Activated CD4-positive, alpha-beta T cell treated with anti-CD3 and anti-CD28 coated beads, Interleukin-2, amount 50 U/mL, for 24 hours (primary cell): ENCODE results near the gene RAD54L2.
"Not testable (repeated sequence)": the region's sequence is repeated elsewhere in the genome, so short reads cannot be mapped to it uniquely, and the experiment has no call there.

Experiments
- DNase-seq, 2 donors: peaks; one replicate each; pipeline ENCODE4 v3.0.0-alpha.2; 2020; ENCODE audit warnings: low read depth in 1 of 2, low spot score in 1 of 2

Gene RAD54L2, protein sequence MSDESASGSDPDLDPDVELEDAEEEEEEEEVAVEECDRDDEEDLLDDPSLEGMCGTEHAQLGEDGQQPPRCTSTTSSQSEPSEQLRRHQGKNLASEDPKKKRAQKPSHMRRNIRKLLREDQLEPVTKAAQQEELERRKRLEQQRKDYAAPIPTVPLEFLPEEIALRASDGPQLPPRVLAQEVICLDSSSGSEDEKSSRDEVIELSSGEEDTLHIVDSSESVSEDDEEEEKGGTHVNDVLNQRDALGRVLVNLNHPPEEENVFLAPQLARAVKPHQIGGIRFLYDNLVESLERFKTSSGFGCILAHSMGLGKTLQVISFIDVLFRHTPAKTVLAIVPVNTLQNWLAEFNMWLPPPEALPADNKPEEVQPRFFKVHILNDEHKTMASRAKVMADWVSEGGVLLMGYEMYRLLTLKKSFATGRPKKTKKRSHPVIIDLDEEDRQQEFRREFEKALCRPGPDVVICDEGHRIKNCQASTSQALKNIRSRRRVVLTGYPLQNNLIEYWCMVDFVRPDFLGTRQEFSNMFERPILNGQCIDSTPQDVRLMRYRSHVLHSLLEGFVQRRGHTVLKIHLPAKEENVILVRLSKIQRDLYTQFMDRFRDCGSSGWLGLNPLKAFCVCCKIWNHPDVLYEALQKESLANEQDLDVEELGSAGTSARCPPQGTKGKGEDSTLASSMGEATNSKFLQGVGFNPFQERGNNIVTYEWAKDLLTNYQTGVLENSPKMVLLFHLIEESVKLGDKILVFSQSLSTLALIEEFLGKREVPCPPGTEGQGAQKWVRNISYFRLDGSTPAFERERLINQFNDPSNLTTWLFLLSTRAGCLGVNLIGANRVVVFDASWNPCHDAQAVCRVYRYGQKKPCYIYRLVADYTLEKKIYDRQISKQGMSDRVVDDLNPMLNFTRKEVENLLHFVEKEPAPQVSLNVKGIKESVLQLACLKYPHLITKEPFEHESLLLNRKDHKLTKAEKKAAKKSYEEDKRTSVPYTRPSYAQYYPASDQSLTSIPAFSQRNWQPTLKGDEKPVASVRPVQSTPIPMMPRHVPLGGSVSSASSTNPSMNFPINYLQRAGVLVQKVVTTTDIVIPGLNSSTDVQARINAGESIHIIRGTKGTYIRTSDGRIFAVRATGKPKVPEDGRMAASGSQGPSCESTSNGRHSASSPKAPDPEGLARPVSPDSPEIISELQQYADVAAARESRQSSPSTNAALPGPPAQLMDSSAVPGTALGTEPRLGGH (N-terminal part only)

DNA sequence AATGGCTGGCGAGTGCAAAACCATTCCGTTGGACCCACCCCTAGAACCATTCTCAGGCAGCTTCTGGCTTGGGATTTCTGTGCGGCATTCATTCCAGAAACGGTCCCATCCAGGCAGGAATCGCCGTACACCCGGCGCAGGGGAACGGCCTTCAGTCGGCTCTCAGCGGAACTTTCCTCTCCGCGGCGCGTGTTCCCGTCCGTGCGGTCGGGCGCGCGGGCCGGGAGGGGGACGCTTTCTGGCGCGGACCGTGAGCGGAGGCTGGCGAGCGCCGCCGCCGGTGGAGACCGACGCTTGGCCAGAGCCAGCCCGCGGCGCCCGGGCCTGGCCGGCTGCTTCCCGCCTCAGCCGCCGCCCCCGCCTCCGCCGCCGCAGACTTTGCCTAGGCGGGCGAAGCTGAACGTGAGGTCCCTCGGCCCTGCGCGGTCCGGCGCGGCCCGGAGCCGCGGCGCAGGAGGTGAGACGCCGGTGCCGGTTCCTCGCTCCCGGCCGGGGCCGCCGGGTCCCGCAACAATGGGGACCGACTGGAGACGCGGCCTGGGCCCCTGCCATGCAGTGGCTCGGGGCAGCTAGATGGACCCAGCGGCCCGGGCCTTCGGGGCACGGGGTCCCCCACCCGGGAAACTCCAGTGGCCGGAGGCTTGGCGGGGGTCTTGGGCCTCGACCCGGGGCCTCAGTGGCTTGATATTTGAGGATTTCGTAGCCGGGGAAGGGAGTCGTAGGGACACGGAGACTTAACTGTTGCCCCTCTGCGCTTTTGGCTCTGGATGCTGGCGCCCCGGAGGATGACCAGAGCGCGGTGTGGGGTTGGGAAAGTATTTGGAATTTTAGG lies at the start of gene RAD54L2:
Gene RAD54L2, plus strand, starts transcription at position 261 of the 832 bp plus-strand sequence. CDS start 51,702 bp downstream, outside the sequence.
- DNase-seq: peak; percentile 71 to 74

DNA sequence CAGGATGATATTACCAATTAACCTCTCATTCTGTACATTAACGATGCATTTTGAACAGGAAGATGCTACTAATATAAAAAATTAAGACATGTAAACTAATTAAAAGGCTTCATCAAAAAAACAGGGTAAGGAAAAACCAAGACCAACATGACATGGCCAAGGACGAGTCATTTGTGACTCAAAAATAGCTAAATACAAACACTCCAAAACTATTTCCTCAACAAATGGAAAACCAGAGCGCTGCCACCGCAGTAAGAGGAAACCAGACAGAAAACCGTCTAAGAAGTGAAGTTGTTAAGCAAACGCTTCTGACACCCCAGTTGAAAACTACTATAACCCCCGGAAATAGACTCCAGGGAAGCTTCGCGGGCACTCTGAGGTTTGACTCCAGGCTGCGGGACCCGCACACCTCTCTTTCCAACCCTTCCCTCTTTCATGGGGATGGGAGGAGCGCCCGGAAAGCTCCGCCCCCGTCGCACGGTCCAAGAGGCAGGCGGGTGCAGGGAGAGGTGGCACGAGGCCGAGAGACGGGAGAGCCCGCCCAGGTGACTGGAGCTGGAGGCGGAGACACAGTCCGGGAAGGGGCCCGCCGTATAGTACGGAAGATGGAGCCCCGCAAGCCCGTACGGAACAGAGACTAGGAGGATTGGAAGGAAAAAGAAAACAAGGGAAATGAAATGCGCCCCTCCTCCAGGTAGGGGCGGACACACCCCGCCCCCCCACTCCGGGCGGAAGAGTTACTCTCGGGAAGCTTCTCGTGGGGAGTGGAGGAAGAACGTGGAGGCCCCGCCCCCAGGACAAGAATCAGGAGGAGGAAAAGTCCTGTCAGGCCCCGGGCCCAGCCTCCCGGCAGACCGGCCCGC lies 39.4 kb upstream of the RAD54L2 start:
- DNase-seq: peak; percentile 71 to 82

DNA sequence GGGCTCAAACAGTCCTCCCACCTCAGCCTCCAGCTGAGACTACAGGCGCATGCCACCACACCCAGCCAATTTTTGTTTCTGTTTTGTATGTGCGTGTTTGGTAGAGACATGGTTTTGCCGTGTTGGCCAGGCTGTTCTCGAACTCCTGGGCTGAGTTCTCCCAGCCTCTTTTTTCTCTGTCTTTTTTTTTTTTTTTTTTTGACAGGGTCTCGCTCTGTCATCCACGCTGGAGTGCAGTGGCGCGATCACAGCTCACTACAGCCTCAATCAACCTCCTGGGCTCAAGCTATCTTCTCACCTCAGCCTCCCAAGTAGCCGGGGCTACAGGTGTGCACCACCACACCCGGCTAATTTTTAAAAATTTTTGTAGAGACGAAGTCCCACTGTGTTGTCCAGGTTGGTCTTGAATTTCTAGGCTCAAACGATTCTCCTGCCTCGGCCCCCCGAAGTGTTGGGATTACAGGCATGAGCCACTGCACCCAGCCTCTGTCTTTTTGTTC lies 37.8 kb upstream of the RAD54L2 start:
- no peak for DNase-seq

DNA sequence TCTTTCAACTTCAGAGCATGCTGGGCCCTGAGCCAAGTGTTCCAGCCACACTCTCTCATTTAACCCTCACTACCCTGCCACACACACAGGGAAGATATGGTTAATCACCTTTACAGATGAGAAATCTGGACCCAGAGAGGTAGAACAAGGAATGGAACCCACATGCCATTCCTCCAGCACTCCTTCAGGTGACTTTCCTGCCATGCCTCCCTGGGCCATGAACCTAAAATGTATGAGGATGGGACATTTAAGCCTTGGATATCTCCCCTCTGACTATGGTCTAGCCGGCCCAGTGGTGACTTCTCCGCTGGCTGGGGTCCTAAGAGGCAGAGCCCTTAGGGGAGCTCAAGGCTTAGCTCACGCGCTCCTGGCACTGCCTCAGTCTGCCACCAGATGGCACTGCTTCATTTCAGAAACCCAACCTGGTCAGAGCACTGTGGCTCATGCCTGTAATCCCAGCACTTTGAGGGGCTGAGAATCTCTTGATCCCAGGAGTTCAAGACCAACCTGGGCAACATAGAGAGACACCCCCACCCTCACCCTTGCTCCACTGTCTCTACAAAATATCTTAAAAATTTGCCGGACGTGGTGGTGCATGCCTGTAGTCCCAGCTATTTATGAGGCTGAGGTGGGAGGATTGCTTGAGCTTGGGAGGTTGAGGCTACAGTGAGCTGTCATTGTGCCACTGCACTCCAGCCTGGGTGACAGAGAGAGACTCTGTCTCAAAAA lies 36.5 kb upstream of the RAD54L2 start:
- peak; percentile 75 to 77 for DNase-seq

DNA sequence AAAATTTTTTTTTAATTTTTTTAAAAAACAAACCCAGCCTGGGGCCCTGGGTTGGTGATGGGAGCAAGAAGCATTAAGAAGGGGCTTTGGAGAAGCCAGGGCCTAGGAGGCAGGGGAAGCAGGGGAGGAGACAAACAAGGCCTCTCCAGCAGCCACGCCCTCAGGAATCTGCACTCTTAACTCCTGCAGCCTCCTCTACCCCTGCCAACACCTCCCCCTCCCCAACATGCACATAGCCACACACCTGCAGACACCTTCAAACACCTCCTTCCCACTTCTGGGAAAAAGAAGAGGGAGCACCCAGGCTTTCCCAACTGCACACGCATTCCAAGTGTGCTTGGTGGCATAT lies 36.0 kb upstream of the RAD54L2 start:
- DNase-seq: no peak

DNA sequence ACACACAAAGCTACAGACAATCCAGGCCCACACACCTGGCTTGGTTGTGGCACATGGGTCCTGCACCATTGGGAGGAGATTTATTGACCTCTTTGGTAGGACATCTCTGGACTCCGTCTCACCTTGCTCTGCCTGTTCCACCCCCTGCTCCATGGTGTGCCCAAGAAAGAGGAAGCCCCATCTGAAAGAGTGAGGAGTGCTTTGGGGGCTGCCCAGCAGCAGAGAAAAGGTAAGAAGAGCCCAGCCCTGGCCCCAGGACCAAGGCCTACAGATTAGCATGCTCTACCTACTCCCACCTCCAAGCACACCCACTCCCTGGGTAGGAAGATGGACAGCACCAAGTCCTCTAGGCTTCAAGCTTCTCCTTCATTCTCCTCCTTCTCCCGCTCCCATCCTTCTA lies 35.5 kb upstream of the RAD54L2 start:
- DNase-seq: no peak

DNA sequence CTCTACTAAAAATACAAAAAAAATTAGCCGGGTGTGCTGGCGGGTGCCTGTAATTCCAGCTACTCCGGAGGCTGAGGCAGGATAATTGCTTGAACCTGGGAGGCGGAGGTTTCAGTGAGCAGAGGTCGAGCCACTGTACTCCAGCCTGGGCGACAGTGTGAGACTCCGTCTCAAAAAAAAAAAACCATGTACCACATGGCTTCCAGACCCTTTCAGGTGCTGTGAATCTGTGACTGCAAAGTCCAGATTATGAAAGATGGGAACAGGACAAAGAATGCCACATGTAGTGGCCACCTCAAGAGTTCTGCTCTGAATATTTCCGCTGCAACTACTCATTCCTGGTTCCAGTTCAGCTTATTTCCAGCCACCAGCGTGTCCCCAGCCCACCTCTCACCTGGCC lies 30.3 kb upstream of the RAD54L2 start:
- DNase-seq: no peak

DNA sequence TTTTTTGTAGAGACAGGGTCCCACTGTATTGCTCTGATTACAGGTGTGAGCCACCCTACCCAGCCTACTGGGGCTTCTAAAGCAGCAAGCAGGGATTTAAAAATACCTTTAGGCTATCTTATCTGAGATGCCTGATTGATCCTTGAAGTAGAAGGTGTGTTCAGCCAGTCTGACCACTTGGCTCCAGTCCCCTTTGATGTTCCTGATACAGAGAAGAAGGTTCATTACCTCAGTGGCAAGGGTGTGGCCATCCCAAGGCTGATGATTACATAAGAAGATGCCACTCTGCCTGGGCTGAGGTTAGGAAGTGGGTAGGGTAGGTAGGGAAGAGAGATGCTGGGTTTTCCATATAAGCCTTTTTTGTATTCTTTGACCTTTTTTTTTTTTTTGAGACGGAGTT lies 27.5 kb upstream of the RAD54L2 start:
- DNase-seq: no peak

DNA sequence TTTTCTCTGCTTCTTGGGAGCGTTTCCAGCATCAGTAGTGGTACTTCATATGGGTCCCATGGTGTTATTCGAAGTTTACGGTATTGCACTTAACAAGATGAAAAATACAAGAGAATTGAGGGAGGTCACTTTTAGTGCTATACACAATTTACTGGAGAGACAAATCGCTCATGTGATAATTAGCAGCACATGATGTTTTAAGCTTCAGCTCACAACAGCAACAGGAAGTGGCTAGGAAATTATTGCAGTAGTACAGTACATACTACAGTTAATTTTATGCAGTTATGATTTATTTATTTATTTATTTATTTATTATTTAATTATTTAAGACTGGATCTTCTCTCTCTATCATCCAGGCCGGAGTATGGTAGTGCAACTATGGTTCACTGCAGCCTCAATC lies 24.3 kb upstream of the RAD54L2 start:
- no peak for DNase-seq

DNA sequence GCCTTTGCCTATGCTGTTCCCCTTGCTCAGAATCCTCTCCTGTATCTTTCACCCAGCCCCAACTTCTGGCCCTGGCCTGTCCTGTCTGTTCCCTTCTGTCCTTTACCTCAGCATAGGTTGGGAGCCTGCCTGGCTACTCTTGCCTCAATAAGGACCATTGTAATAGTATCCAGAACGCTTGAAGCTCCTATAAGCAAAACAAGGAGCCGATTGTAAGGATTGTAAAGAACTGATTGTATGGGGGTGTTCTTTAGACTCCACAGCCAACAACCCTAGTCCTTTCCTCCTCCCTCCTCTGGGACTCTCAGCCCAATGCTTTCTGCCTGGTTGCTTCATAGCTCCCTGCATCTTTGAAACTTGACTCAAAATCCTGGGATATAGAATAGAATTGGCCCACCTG lies 18.7 kb upstream of the RAD54L2 start:
- DNase-seq: no peak

DNA sequence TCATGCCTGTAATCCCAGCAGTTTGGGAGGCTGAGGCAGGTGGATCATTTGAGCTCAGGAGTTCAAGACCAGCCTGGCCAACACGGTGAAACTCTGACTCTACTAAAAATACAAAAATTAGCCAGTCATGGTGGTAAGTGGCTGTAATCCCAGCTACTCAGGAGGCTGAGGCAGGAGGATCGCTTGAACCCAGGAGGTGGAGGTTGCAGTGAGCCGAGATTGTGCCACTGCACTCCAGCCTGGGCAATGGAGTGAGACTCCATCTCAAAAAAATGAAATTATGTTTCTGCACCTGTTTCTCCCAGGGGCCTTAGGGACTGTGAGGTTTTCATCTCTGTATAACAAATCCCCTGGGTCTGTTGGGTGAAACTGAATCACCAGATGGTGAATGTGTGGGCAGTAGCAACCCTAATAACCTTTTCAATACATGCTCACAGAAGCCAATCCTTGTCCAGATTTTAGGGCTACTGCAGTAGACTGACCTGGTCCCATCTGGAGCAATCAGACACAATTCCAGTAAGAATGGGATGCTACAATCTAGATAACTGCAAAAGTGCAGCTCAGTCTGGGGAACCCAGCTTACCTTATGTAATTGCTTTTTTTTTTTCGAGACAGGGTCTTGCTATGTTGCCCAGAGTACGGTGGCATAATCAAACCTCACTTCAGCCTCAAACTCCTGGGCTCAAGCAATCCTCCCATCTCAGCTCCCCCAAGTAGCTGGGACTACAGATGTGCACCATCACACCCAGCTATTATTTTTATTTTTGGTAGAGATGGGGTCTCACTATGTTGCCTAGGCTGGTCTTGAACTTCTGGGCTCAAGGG lies 17.4 kb upstream of the RAD54L2 start:
- not testable (repeated sequence) for DNase-seq

DNA sequence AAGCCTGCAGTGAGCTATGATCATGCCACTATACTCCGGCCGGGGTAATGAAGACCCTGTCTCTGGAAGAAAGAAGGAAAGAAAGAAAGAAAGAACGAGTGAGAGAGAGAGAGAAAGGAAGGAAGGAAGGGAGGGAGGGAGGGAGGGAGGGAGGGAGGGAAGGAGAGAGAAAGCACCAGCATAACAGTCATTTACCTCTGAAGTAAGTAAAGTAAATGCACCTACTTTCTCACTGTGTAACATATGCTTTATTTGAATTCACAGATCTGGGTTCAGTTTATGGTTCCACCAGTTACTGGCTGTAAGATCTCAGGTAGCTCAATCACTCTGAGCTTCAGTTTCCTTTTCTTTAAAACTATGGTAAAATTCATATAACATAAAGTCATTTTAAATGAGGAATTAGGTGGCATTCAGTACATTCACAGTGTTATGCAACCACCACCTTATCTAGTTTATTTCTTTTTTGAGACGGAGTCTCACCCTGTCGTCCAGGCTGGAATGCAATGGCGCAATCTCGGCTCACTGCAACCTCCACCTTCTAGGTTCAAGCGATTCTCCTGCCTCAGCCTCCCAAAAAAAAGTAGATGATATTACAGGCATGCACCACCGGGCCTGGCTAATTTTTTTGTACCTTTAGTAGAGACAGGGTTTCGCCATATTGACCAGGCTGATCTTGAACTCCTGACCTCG lies 16.1 kb upstream of the RAD54L2 start:
- DNase-seq: no peak

DNA sequence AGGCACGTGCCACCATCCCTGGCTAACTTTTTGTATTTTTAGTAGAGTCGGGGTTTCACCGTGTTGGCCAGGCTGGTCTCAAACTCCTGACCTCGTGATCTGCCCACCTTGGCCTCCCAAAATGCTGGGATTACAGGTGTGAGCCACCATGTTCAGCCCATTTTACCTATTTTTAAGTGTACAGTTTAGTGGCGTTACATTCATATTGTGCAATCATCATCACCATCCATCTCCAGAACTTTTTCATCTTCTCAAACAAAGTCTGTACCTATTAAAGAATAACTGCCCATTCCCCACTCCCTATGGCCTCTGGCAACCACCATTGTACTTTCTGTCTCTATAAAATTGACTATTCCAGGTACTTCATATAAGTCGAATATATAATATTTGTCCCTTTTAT lies 13.6 kb upstream of the RAD54L2 start:
- not testable (repeated sequence) for DNase-seq

DNA sequence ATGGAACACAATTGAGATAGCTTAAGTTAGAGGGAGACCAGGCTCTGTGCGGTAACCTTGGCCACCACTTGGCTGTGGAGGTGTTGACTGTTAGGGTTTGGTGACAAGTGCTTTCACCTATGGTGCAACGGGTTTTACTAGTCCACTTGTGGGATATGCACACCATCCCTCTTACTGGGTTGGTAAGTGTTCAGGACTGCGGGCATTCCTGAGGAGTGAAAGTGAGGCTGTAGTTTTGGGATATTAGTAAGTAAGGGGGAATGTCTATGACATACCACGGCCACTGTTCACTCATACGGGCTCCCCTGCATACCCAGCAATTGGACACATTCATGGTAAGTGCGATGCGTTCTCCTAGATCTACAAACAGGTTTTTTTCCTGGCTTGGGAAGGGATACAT lies 8.0 kb upstream of the RAD54L2 start:
- DNase-seq: no peak

DNA sequence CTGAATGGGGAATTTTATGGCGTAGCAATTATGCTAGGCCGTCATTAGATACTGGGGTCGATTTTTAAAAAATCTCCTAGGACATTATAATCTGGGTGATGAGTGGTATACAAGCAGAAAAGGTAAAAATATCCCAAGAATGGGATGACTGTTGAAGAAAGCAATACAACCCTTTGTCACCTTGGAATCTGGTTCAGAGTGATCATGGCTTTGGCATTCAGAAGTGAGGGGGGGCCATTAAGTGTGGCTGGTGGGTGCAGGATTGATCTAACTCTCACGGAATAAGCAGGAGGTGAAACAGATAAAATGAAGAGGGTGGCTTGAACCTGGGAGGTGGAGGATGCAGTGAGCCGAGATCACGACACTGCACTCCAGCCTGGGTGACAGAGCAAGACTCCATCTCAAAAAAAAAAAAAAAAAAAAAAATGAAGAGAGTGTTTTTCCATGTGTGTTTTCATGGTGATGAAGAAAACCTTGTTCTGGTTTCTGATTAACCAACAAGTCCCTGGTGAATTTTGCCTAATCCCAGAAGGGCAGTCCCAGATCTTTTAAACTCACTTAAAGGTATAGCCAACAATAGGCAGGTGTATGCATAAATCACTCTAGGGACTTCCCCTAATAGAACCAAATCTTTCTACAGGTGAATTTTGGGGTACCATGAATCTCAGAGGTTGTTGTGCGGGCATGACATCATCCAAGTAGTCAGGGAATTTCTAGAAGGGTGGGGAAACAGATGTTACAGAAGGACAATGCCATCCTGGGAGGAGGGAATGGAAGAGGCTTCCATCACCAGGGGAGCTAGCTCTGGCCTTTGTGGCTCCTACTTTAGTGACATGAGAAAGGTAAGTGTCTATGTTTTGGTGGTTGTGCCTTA lies 3.1 kb upstream of the RAD54L2 start:
- no peak for DNase-seq

DNA sequence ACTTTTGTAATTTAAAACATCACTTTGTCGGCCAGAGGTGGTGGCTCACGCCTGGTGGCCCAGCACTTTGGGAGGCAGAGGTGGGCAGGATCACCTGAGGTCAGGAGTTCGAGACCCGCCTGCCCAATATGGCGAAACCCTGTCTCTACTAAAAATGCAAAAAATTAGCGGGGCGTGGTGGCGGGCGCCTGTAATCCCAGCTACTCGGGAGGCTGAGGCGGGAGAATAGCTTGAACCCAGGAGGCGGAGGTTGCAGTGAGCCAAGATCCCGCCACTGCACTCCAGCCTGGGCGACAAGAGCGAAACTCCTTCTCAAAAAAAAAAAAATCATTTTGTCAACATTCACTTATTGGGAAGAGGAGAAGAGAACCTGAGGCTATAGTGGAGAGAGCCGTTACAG lies 888 bp upstream of the RAD54L2 start:
- not testable (repeated sequence) for DNase-seq

DNA sequence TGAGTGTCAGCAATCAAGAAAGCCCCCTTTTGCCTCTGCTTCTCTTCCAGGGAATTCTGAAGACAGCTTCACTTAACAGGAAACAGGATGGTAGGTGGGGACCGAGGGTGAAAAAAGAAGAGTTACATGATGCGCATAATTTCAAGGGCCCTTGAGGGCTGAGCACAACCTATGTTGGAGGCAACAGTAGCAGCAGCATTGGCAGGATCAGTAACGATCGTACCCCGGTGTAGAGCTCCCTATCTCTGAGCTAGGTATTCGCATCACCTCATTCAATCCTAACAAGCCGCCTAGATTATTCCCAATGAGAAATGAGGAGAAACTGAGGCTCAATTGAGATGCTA lies 432 bp upstream of the RAD54L2 start:
- no peak for DNase-seq
